IPS DF 6.9 (cell line): Measurements from ENCODE around the gene KSR1.

Source experiments
- DNase-seq: peaks from one replicate; pipeline ENCODE4 v3.0.0-alpha.2; 2013; ENCODE audit warnings: low read depth, low spot score
- H3K27ac ChIP-seq: one replicate; pipeline ENCODE4 v1.5.1; 2013; ENCODE audit warnings: low read length, control low read depth
- H3K27me3 ChIP-seq: 2 replicates; pipeline ENCODE4 v1.6.1; 2013; ENCODE audit warnings: mild to moderate bottlenecking, low read length; ENCODE audit not compliant: control insufficient read depth, insufficient read depth
- H3K36me3 ChIP-seq: 2 replicates; pipeline ENCODE4 v1.6.1; 2013; ENCODE audit warnings: low read length; ENCODE audit not compliant: control insufficient read depth, insufficient read depth
- H3K4me1 ChIP-seq: 2 replicates; pipeline ENCODE4 v1.6.1; 2013; ENCODE audit warnings: low read length; ENCODE audit not compliant: control insufficient read depth, insufficient read depth
- H3K4me3 ChIP-seq: 2 replicates; pipeline ENCODE4 v1.5.1; 2013; ENCODE audit warnings: mild to moderate bottlenecking, low read length
- H3K9me3 ChIP-seq: 2 replicates; pipeline ENCODE4 v1.6.1; 2013; ENCODE audit warnings: low read length, inconsistent platforms; ENCODE audit not compliant: control insufficient read depth, insufficient read depth
- WGBS: extraction: QIAGEN DNeasy Blood & Tissue Kit; methylation state at CpG from one replicate; pipeline ENCODE4 v1.1.7; 2013; ENCODE audit warnings: mixed read lengths, missing lambda C conversion rate; ENCODE audit not compliant: insufficient read length, insufficient coverage; 5-methylcytosine and 5-hydroxymethylcytosine counted together

The KSR1 gene

DNA sequence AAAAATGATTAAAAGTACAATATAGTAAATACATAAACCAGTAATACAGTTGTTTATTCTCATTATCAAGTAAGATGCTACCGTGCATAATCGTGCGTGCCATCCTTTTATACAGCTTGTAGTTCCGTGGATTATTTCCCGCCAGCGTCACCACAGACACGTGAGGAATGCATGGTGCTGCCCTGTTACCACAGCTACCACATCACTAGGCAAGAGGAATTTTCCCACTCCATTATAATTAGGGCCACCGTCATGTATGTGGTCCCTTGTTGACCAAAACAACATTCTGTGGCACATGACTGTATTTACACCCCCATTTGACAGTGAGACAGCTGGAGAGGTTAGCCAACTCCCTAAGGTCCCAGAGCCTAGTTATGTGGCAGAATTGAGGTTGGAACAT, 144.2 kb downstream of the KSR1 start:
- no CpG with 5 or more reads among the region's 8 CpGs for whole genome bisulfite sequencing
- H3K36me3 ChIP-seq = peaks cover 7% of the 10 kb centered on the region

GRCh38 chr17:27601069-27601974, 145.1 kb downstream of the KSR1 start:
- DNase-seq = peak; percentile 63
- Histone ChIP-seq H3K27ac (no peak overlapping the region), H3K9me3 (no peaks in the 10 kb centered on the region), H3K4me3 (no peak overlapping the region), H3K27me3 (no peaks in the 10 kb centered on the region), H3K36me3 (peaks cover 9% of the 10 kb centered on the region), H3K4me1 (no peaks in the 10 kb centered on the region)
- WGBS = no CpG with 5 or more reads among the region's 11 CpGs

More for the DNA sequence above, 144.2 kb downstream of the KSR1 start:
- H3K4me1 ChIP-seq = no peaks in the 10 kb centered on the region
- H3K9me3 ChIP-seq = no peaks in the 10 kb centered on the region
- H3K27me3 ChIP-seq = no peaks in the 10 kb centered on the region
- no peak for DNase-seq
- no peak overlapping the region for H3K4me3 ChIP-seq
- H3K27ac ChIP-seq = no peak overlapping the region

DNA sequence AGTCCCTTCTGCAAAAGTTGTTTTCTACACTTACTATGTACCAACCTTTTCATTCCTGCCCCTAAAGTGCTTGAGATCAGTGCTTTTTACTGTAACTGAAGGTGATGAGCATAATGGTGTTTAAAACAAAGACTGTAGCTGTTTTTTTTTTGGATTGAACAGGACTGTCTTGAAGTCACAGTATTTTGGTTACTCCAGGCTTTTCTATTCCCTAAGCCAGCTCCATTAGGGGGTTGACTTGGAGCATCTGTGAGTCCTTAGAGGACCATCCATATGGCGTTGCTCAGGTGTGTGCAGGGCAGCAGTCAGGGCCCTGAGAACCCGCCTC, 145.7 kb downstream of the KSR1 start:
- no peaks in the 10 kb centered on the region for H3K9me3 ChIP-seq
- no peaks in the 10 kb centered on the region for H3K27me3 ChIP-seq
- H3K4me1 ChIP-seq = no peaks in the 10 kb centered on the region
- no peak for DNase-seq
- no peak overlapping the region for H3K27ac ChIP-seq
- no CpG with 5 or more reads among the region's 2 CpGs for WGBS
- no peak overlapping the region for H3K4me3 ChIP-seq
- H3K36me3 ChIP-seq = peaks cover 7% of the 10 kb centered on the region

DNA sequence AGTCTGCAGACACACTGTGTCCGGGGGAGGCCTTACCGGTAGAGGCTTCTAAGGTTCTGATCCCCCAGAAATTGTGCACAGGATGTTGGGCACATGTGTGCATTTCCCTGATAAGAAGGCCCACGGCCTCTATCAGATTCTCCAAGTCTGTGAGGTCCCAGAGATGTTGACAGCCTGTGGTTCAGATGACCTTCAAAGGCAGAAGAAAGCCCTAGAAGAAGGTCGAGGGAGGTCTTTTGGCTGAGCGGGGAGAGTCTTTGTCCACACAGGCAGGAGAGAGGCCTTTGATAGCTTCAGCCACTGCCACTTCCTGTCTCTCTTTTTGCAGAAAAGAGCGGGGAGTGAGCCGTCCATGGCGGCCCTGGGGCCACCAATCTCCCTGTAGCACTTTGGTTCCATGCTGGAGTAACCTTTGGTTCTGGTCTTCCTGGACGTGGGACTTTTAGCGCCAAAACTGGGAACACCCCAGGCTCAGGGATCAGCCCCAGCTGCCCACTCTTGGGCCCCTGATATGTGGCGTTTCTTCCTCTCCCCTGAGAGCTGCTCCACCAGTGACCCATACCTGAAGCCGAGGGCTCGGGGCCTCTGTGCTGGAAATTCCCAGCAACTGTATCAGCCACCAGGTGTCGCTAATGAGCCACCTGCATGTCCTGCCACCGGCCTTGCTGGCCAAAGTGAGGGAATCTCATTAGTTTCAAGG, 146.6 kb downstream of the KSR1 start:
- DNase-seq = peak; percentile 76
- WGBS = no CpG with 5 or more reads among the region's 15 CpGs
- Histone ChIP-seq H3K4me1 (no peaks in the 10 kb centered on the region), H3K36me3 (peaks cover 7% of the 10 kb centered on the region), H3K9me3 (no peaks in the 10 kb centered on the region), H3K27me3 (no peaks in the 10 kb centered on the region), H3K4me3 (no peak overlapping the region), H3K27ac (no peak overlapping the region)

GRCh38 chr17:27603421-27603770, 147.1 kb downstream of the KSR1 start:
- no peaks in the 10 kb centered on the region for H3K4me1 ChIP-seq
- DNase-seq = no peak
- H3K36me3 ChIP-seq = peaks cover 7% of the 10 kb centered on the region
- no peaks in the 10 kb centered on the region for H3K9me3 ChIP-seq
- no CpG with 5 or more reads among the region's 2 CpGs for WGBS
- H3K4me3 ChIP-seq = no peak overlapping the region
- H3K27ac ChIP-seq = no peak overlapping the region
- H3K27me3 ChIP-seq = no peaks in the 10 kb centered on the region

DNA sequence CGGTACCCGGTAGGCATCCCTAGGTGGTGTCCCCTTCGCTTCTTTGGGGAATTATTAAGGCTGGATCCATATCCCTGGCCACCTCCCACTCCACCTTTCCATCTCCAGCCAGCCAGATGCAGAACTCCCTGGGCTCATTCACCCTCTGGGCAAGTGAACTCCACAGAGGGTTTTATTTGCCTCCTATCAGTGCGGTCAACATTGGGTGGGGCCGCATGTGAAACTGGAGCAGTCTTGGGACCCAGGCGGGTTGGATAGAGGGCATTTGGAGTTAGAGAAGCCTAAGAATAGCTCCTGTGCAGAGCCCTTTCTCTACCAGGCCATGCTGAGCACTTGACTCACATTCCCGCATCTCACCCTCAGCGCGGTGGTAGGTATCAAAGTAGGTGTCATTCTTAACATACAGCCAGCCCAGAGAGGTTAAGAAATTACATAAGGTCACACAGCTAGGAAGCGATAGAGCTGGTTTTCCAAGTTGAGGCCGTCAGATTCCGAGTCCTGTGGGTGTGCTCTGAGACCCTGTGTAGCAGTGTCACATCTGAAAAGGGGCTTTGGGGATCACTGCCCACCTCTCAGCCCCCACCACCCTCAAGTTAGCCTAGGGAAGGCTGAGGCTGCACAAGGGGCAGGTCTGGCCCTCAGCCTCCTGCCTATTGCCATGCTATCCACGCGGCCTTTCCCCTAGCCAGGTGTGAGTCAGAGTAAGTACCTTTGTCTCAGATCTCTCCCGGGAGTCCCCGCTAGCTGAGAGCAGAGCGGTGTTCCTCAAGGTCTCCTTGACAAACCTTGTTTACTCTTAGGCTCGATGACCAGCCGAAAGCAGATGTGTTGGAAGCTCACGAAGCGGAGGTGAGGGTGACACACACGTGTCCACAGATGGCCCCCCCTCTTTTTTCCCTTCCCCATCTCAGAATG, 147.9 kb downstream of the KSR1 start:
- no CpG with 5 or more reads among the region's 22 CpGs for WGBS

GRCh38 chr17:27605409-27605808, 149.2 kb downstream of the KSR1 start:
- Histone ChIP-seq H3K27me3 (no peaks in the 10 kb centered on the region), H3K9me3 (no peaks in the 10 kb centered on the region), H3K4me3 (no peak overlapping the region), H3K36me3 (peaks cover 9% of the 10 kb centered on the region), H3K4me1 (no peaks in the 10 kb centered on the region), H3K27ac (no peak overlapping the region)
- no peak for DNase-seq
- no CpG with 5 or more reads among the region's 25 CpGs for WGBS

More for the DNA sequence above, 147.9 kb downstream of the KSR1 start:
- Histone ChIP-seq H3K27me3 (no peaks in the 10 kb centered on the region), H3K4me3 (no peak overlapping the region), H3K9me3 (no peaks in the 10 kb centered on the region), H3K36me3 (peaks cover 7% of the 10 kb centered on the region), H3K27ac (no peak overlapping the region), H3K4me1 (no peaks in the 10 kb centered on the region)
- DNase-seq = no peak

DNA sequence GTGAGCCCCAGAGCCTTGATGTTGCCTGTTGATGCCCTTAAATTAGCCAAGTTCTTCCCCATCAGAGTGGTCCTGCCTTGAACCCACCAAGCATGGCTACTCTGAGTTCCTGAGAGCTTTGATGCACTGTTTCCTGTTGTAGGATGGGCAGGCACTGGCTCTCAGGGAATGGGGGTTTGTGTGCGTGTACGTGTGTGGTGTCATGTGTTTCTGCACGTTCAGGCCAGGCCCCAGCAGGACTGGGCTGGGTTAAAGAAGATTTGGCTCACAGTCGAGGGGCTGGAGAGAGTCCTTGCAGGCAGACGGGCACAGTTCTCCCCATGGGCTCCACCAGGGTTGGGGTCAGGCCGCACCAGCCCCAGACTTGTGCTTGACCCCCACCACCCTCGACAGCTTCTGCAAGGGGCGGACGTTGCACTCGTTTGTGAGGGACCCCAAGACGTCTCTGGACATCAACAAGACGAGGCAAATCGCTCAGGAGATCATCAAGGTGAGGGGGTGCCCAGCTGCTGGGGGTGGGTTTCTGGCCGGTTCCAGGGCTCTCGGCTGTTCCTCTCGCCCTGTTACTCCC, 151.4 kb downstream of the KSR1 start:
- Histone ChIP-seq H3K4me3 (no peak overlapping the region), H3K27me3 (no peaks in the 10 kb centered on the region), H3K9me3 (no peaks in the 10 kb centered on the region), H3K36me3 (peaks cover 9% of the 10 kb centered on the region), H3K4me1 (no peaks in the 10 kb centered on the region), H3K27ac (no peak overlapping the region)
- no peak for DNase-seq
- WGBS = no CpG with 5 or more reads among the region's 16 CpGs

DNA sequence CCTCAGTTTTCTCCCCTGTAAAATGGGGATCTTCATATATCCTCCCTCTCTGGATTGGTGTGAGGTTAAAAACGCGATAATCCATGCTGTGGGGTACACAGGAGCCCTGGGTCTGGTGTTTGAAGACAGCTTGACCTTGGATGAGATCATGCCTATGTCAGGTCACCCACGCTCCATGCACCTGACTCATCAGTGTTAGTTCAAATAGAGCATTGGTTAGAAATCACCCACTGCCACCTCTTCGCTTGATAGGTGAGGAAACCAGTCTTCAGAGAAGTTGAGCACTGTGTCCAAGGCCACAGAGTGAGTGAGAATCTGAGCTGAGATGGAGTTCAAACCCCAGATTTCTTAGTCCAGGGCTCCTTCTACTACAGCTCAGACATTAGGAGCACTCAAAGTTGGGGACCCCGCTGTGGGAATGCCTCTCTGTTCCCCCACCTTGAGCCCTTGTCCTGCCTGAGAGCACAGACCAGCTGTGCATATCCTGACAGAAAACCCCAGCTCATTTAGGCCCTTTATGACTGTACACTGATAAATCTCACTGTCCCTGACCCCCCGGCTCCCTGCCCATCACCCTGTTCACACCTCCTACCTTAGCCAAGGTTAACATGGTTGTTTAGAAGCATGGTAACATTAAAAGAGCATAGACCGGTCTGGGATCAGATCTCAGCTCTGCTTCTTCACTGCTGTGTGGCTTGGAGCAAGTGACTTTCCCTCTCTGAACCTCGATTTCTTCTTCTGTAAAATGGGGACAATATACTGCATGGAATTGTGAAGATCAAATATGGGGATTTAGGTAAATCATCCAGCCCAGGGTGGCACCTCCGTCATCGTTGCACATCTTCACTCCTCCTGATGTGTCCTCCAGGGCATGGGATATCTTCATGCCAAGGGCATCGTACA, 152.3 kb downstream of the KSR1 start:
- Histone ChIP-seq H3K27ac (no peak overlapping the region), H3K27me3 (no peaks in the 10 kb centered on the region), H3K4me1 (no peaks in the 10 kb centered on the region), H3K9me3 (no peaks in the 10 kb centered on the region), H3K4me3 (no peak overlapping the region), H3K36me3 (peaks cover 9% of the 10 kb centered on the region)
- no peak for DNase-seq
- no CpG with 5 or more reads among the region's 11 CpGs for WGBS
